HK-2 (cell line): ENCODE measurements around the gene TM4SF4.

Source experiments
- DNase-seq: peaks from one replicate; pipeline ENCODE4 v3.0.0-alpha.2; 2018; ENCODE audit not compliant: unreplicated experiment

The TM4SF4 gene

GRCh38 chr3:149512073-149512782, 37.7 kb downstream of the TM4SF4 start:
- DNase-seq, result peak; percentile 76

GRCh38 chr3:149514471-149514870, 40.0 kb downstream of the TM4SF4 start:
- DNase-seq, result no peak

GRCh38 chr3:149515249-149515648, 40.8 kb downstream of the TM4SF4 start:
- no peak for DNase-seq

- DNase-seq, result no peak
Measured at GRCh38 chr3:149516920-149517319, 42.4 kb downstream of the TM4SF4 start.

- DNase-seq, result no peak
Measured at GRCh38 chr3:149519912-149520311, 45.4 kb downstream of the TM4SF4 start.

GRCh38 chr3:149523512-149524299, 49.2 kb downstream of the TM4SF4 start:
- DNase-seq, result no peak

DNA sequence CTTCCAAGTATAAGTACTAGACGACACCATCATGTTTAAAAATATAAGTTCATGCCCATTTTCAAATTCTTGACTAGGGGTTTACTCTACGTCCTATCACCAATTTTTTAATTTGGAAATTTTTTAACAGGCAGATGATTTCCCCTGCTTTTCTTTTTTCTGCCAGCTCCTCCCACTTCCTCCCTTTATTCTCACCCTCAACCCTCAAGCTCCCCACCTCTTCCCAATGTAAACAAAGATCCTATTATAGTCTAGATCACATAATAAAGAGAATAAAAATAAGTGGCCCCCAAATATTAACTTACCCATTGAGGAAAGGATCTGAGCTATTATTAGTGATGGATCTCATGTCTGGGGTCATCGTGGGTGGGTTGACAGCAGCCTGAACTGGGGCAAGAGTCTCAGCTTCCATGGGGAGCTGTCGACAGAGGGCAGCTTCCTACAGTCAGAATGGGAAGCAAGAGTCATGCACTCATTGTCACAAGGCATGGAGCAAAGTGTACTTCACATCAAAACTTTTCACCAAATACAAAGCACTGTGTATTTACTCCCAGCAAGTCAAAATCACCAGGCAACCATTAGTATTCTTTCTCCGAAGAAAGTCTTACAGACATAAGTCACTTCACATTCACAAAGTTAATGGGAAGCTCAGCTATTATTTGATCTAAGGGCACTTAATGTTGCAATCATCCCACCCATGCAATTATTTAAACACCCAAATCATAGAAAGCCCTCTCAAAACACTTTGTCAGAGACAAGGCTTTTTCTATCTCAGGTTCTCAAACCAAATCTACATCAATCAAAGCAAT, 53.2 kb downstream of the TM4SF4 start:
- no peak for DNase-seq

DNA sequence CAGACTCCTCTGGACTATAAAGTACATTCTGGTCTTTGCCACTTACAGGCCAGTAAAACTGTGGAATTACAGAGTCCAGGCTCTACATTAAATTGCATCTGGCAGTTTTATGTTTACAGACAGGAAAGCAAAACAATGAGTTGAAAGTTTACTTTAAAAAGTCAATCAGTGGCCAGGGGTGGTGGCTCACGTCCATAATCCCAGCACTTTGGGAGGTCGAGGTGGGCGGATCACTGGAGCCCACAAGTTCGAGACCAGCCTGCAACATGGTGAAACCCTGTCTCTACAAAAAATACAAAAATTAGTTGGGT, 53.8 kb downstream of the TM4SF4 start:
- no peak for DNase-seq

DNA sequence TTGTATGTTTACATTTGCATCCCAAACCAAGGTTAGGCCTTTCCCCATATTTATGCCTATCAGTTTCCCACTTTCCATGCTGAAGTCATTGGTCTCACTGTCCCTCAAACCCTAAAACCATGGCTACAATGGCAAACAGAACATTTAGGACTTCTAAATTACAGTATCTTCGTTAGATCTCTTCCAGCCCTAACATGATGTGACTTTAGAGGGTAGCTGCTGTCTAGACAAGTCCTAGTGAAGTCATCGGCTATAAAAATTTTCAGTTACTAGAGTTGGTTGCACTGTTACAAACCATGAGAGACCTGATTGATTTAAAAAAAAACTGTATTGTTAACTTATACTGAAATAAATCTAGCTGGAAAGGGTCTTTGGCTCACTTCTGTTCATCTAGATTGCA, 54.6 kb downstream of the TM4SF4 start:
- no peak for DNase-seq

- no peak for DNase-seq
Measured at GRCh38 chr3:149532489-149533180, 58.1 kb downstream of the TM4SF4 start.

DNA sequence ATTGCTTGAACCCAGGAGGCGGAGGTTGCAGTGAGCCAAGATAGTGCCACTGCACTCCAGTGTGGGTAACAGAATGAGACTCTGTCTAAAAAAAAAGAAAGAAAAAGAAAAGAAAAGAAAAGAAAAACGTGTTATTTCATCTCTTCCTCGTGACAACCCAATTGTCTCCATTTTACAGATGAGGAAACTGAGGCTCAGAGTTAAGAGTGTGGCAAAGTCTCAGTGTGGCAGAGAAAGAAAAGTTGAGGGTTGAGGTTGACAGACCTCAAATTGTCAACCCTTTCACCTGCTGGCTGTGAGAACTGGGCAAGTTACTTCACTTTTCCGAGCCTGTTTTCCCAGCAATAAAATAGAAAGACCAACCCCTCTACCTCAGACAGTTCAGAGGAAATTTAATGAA, 59.6 kb downstream of the TM4SF4 start:
- no peak for DNase-seq

DNA sequence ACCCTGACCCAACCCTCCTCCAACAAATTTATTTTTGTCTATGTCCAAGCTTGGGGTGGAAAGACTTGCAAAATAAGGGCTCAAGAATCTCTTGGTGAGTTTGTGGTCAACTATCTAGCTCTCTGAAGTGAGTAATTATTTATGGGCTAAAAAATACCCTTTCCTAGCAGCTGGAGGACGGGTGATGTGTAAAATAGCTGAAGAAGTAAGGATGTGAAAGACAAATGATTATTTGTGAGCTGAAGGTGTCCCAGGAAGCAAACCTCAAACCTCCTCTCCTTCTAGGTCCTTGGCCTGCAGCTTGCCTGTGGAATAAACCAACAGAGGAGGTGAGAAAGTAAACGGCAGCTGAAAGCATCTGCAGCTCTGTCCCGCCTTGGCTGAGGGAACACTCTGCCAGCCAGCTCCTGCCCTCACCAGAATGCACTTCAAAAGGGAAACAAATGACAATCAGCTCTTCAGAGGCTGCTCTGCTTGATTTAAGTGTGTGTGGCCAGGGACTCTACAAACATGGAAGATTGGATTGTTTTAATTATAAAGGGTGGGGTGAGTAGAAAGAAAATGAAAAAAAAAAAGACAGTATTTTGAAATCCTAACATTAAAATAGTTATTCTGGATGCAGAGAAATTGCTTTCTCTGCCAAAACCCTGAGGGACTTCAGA, 60.3 kb downstream of the TM4SF4 start:
- no peak for DNase-seq

- DNase-seq, result no peak
Measured at GRCh38 chr3:149535333-149535685, 60.8 kb downstream of the TM4SF4 start.

GRCh38 chr3:149536429-149536828, 61.9 kb downstream of the TM4SF4 start:
- DNase-seq, result peak; percentile 66

DNA sequence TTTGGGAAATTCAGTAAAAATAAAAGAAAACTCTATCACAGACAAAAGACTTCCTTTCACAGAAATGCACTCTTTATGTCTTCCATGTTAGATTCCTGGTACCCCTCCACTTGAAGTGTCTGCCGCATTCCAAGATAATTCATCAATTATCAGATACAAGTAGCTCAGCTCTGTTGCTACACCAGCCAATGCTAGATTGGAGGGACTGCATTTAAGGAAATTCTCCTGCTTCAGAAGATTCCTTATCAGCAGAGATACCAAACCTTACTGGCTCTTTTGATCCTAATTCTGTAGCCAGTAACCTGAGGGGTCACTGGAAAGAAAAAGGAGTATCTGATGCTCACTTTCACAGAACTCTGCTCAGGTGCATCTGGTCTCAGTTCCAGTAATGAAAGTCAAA, 63.9 kb downstream of the TM4SF4 start:
- no peak for DNase-seq

GRCh38 chr3:149541091-149541491, 66.6 kb downstream of the TM4SF4 start:
- DNase-seq, result peak; percentile 56

DNA sequence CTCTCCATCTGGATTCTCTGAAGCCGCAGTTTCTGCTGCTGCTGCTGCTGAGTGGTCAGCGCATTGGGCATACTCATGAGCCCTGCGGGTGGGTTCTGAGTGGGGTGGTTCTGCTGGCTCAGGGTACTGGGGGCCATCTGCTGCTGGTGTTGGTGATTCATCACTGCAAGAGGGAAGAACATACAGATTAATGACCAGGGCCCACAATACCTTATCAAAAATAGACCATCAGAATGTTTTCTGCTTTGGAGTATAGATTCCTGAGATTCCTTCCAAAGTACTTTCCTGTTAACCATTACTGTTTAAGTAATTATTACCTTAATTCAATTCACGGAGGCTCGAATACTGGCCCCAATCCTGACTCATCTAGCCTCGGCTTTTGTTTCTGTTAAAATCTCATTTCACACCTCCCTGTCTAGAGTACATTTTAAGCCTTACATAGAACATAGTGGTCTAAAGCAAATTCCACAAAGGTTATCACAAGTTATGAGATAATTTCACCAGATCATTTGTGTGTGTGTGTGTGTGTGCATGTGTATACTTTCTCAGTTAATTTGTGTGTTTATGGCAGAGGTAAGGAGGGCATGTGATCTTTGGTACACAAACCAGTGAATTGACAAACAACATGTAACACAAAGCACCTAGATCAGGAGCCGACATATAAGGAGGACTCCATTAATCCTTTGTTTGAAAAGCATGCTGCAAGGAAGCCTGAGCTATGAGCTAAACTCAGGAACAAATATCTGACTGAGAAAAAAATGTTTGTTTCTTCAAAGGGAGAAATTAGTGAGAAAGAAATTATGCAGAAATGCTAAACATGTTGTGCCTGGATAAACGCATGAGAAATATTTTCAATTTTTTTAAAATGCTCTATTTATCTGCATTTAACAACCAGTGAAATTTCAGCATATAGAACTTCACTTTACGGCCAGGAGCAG, 68.1 kb downstream of the TM4SF4 start:
- peak; percentile 91 for DNase-seq

- no peak for DNase-seq
Measured at GRCh38 chr3:149545049-149545448, 70.6 kb downstream of the TM4SF4 start.

GRCh38 chr3:149547413-149547812, 72.9 kb downstream of the TM4SF4 start:
- no peak for DNase-seq

GRCh38 chr3:149547954-149548668, 73.6 kb downstream of the TM4SF4 start:
- DNase-seq, result peak; percentile 61
